GM19023 (cell line): ENCODE data around the gene SOAT2.

ENCODE experiments used
- ATAC-seq: cut with Tn5 transposase; IDR thresholded peaks from one replicate; pipeline ENCODE4 v1.9.1; 2021; ENCODE audit warnings: mild to moderate bottlenecking, moderate library complexity; ENCODE audit not compliant: unreplicated experiment

The SOAT2 gene

DNA sequence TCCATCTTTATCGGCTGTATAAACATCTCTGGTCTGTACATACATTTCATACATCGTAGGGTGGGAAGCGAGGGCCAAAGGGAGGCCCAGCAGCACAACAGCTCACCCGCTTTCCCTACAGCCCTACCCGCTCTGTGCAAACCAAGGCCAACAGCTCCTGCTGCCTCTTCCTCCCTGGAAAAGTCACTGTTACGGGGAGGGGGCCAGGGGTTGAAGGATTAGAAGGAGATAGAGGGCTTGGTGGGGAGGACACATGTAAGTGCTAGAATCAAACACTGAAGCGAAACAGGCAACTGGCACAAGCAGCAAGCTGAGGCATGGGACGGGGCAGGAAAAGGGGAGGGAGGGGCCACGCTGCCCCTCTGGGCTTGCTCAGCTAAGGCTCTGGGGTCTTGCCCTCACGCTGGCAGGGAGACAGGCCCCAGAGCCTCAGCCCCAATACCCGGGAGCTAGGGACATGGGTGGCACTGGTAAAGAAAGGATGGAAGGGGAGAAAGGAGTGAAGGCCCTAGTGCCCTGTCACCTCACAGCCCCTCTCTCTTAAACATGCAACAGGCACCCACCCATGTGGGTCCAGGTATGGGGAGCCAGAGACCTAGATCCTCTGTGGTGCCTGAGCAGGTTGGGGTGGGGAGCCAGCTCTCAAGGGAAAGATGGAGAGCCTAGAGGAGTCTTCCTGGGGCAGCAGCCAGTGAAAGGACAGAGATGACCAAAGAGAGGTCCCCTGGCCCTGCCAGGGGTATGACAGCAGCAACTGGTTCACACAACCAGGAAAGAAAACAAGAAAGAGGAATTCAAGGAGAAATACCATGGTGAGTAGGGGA is 38.5 kb upstream of the SOAT2 start:
- ATAC-seq: no peak

DNA sequence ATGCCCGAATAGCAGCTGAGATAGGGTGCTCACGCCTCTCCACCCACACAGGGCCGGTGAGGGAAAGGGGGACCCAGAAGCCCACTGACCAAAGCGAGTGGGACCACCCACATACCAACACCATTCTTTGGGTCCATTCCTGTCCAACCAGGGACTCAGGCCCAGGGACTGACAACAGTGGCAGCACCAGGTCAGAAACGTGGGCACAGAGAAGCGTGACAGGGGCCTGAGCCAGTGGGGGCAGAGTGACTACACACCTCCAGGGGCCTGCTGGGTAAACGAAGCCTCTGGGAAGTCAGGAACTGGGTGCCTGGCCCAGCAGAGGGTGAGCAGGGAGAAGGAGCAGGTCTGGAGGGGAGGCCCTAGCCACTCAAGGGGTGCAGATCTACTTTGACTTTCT is 37.8 kb upstream of the SOAT2 start:
- ATAC-seq: no peak

DNA sequence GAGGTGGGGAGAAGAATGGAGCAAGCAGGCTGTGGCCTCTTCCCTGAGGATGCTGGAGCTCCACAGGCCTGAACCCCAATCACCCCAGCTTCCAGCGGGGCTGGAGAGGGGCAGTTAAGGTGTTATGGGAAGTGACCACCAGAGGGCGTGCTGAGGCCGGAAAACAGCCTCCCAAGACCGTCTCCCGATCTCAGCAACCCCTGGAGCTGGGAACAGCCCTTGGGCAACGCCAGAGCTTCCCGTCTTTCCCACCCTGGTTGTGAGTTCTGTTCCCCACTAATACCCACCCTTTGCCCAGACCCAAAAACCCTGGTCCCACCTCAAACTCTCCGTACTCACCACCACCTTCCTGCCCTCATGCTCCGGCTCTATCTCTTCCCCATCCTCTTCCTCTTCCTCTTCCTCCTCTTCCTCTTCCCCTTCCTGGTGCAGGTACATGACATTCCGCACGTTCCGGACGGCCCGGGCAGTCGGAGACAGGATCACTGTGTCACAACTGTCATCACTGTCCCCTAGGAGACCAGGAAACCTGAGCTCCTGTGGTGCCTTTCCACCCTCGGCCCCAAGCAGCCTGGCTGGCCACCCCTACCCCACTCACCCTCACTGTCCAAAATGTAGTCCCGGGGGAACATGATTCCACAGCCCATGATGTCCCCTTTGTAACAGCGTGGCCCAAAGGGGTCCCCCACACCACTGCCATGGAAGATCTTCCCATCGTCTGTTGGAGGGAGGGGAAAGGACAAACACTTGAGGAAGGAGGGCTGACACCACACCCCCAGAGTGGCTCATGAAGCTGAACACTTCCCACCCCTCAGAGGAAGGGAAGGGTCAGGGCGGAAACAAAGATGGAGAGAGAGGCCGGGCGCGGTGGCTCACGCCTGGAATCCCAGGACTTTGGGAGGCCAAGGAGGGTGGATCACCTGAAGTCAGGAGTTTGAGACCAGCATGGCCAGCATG is 37.0 kb upstream of the SOAT2 start:
- no peak for ATAC-seq

DNA sequence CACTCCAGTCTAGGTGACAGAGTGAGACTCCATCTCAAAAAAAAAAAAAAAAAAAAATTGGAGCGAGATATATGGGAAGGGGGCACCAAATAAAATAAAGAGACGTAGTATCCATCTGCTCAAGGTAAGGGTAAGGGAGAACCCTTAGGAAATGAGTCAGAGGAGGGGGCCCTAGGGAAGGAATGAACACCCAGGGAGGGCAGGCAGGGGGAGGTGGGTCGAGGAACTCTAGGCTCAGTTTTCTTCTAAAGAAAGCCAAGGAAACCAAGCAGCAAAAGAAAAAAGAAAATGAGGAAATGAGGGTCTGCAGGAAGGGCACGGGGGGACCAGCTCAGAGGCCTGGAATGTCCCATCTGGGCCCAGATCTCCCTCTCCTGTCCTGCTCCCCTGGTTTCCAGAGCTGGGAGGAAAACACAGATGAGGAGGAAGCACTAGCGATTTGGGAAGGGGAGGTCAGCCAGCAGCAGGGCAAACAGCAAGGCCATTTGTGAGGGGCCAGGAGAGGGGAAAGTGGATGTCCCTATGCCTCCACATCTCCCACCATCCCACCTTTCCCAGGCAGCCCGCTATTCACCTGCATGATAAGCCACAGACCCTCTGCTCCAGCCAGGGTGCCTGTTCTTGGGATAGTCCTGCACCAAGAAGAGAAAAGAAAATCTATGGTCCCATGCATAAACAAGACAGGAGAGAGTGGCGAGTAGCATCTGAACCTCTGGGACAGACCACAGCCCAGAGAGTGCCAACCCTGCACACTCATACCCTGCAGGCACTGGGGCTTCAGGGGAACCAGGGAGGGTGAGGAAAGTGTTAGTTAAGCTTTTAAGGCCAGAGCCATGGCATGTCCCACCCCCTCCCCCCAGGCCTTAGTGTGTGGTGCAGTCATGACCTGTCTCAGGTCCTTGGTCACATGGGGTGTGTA is 36.0 kb upstream of the SOAT2 start:
- ATAC-seq: no peak

DNA sequence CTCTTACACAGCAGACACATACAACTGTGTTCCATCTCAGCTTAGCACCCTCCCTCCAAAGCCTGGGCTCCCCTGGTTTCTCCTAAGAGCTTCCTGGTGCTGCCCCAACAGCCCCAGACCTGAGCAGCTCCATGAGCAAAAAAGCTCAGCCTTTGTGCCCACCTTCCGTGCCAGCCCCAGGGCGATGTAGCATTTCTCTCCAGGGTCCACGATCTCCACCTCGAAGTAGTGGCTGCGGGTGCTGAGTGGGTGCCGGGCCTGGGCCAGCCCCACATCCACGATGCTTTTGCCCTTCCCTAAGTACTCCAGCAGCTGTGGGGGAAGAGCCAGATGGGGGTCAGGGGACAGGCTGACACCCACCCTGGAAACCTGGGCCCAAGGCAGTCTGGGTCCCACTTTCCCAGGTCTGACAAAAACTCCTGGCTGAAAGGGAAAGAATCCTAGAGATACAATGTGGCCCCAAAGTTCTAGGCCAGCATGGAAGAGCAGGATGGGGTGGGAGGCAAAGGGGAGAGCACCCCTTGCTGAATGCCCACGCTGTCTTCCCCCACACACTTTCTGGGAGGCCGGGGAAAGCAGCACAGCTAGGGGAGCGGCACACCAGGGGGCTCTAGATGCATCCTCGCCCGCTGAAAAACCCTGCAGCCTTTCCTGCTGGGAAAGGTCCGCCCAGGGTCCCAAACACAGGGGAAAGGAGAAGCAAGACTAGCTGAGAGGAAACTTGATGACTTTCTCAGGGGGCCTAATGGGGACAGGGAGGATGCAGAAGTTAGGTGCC is 35.1 kb upstream of the SOAT2 start:
- no peak for ATAC-seq

DNA sequence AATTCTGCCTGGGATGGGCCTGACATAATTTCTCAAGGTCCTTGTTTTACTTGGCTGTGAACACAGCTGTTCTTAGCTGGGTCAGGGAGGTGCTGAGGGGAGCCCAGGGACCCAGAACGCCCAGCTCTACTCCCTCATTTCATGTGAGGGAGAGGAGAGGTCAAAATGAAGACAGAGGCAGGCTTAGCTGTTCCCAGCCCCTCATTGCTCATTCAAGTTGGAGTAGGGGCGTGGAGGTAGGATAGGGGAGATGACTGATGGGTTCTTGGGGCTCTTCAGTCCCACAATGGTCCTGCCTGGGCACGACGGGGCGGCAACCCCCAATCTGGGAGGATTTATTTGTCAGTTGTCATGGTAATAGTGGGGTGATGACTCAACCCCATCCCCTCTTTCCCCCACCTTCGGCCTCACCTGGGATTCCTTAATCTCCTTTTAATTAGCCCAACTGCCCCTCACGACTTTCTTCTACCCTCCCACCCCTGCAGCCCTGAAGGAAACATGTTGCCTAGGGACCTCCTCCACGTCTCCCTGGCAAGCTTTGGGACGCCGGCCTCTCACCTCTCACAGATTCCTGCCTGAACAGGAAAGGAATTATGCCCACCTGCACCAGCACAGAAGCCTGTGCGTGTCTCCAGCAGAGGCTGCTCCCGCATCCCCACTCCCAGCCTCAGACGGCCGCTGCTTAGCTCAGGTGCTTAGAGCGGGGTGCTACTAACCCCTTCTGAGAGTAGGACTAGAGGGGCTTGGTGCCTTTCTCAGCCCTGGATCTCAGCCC is 34.3 kb upstream of the SOAT2 start:
- ATAC-seq: no peak

DNA sequence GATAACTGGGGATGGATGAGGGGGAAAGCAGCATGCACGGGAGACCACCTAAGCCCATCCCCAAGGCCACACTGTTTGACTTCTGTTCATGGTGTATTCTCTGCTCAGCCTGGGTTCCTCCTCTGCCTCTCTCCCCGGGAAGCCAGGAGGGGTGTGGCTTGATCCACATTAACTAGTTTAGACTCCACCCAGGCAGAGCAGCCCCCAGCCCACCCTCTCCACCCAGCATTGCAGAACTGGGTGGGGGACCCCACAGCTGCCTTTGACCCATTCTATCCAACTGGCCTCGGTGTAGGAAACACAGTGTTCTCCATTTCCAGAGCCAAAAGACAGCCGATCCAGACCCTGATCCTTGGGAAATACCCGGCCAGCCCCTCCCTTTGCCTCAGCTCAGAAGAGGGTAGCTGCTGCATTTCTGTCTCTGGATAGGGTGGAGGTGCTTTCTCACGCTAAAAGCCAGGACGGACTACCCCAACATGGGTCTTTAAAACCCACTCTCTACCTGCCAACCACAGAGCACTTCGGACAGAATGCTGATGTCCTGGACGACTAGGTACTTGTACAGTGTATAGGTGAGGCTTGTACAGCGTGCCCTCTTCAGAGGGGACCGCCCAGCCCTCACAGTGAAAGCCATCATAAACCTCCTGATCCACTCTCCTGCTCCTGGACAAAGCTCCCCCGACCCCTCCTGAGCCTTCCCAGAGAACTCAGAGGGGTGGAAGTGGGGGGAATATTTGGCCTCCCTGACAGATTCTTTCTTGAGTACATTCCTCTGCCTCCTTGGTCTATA is 33.5 kb upstream of the SOAT2 start:
- no peak for ATAC-seq

DNA sequence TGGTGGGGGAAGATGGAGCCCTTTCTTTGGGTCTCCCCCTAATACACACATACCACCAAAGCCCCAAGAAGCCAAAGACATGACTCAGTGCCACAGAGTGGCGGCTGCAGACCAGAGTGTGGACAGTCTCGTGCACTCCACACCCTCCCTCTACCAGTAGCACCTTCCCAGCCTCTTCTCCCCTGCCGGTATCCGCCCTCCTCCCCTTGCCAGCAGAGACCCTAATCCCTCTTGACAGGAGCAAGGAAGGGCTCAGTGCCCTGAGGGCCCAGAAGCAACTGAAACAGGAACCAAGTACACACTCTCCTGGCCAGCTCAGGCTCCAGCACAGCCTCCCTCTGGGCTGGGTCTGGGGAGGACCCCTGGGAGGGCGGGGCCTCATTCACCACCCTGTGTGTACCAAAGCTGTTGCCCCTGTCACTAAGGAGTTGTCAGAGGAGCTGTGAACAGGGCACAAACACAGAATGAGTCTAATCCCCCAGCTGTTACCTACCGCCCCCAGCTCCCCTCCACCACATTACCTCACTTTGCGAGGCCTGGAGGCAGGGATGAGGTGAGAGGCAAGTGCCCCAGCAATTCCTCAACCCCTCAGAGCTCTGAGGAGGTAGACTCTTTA is 32.3 kb upstream of the SOAT2 start:
- ATAC-seq: no peak

DNA sequence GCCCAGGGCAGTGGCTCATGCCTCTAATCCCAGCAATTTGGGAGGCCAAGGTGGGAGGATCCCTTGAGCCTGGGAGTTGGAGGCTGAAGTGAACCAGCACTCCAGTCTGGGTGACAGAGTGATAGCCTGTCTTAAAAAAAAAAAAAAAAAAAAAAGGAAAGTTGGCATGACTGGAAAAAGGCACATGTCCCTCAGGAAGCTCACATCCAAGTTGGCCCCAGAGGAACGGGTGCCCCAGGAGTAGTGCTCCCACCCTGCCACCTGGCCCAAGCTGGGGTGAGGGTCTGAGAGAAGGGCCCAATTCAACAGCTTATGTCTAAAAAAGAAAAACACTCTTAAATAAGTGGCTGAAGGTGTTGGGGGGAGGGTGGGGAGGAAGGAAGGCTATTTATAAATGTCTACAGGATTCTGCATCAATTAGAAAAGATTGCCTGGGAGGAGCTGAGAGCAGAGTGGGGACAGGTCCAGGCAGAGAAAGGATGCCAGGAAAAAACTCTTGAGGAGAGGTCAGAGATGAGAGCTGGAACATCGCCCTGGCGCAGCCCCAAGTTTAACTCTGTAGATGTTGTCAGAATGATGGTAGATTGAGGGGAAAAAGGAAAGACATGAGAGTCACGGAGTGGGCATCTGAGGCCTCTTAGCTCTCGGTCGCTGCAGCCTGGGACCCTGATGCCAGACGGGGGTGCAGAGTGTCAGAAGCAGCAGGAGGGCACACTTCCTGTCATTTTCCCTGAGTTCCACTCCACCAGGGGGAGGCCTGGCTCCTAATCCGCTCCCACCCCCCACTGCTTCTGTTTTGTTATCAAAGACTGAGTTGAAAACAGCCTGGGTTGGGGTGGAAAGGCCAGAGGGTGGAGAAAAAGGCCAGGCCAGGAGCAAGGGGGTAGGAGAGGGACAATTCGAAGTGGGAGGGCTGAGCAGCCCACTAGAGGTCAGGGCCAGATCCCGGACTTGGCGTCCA is 31.4 kb upstream of the SOAT2 start:
- ATAC-seq: no peak

DNA sequence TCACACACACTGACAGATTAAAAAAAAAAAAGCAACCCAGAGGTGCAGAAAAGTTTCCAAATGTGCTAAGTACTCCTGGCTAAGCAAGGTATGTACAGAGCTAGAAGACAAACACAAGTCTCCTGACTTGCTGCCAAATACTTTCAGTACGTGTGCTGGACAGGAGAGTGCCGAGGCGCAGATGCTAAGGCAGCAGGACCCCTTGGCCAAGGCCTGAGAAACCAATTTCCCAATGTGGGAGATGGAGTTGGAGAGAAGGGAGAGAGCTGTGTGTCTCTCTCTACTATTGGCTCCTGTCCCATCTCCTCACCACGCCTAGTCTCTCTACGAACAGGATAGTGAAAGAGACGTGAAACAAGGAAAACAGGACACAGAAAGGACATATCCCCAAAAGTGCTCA is 29.4 kb upstream of the SOAT2 start:
- ATAC-seq: no peak

DNA sequence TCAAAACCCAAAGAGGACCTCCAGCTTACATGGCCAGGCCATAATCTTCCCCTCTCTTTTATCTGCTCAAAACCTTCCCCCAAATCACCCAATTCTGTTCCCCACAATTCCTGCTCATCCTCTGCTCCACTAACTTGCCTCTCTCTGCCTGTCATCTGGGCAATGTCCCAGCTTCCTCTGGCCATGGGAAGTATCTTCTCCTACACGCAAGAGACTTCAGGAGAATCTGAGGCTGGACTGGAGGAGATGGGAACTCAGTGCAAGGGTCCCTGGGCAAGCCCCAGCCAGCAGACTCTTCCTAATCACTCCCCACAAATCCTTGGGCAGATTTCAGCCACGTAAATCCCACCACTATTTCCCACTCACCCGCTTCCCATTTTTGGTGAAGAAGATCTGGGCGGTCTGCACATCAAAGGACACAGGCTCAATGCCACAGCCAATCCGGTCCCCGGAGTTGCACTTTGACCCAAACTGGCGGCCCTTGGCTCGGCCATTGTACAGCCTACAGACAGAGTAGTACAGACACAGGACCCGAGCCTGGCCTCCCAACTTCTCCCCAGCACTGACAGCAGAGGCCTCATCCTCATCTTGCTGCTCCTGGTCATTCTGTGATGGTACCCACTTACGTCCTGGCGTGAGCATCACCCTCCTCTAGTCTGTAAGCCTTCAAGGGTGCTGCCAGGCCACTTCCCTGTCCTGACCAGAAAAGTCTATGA is 28.8 kb upstream of the SOAT2 start:
- ATAC-seq: no peak

DNA sequence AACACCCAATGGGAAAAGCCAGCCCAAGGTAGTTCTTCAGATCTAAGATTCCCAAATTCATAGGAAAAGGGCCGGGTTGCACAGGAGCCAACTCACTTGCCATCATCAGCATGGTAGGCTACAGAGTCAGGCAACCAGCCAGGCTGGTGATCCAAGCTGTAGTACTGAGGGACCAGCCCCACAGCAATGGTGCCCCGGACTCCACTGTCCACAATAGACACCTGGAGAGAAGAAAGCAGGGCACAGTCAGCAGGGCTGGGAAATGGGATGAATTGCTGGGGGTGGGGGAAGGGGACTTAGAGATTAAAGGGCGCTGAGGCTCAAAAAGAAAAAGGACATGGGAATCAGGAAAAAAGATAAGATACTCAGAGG is 28.3 kb upstream of the SOAT2 start:
- ATAC-seq: no peak

DNA sequence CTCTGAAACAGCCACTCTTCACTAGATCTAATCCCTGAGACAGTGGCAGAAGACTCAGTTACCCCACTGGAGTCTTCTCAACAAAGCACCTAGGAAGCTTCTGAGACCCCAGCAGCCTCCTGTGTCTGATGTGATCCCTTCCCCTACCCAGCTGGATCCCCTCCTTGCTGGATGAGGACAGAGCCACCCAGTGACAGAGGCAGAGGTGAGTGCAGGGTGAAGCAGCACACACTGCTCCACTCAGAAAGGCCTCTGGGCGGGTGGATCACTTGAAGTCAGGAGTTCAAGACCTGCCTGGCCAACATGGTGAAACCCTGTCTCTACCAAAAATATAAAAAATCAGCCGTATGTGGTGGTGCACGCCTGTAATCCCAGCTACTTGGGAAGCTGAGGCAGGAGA is 26.8 kb upstream of the SOAT2 start:
- ATAC-seq: no peak

DNA sequence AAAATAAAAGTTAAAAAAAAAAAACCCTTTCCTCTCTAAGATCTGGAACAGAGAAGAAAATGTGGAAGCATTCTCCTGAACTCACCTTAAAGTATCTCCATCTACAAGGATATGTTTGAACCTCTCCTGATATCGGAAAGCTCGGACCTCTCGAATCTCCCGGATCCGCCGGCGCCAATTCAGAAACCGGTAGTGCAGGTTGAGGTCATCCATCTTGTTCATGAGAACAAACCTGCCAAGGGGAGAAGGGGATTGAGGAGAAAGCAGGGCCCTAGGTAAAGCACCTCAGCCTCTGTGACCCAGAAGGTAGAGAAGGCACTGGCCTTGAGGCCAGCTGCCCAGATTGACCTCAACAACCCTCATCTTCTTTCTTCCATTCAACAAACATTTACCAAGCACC is 26.3 kb upstream of the SOAT2 start:
- ATAC-seq: no peak

DNA sequence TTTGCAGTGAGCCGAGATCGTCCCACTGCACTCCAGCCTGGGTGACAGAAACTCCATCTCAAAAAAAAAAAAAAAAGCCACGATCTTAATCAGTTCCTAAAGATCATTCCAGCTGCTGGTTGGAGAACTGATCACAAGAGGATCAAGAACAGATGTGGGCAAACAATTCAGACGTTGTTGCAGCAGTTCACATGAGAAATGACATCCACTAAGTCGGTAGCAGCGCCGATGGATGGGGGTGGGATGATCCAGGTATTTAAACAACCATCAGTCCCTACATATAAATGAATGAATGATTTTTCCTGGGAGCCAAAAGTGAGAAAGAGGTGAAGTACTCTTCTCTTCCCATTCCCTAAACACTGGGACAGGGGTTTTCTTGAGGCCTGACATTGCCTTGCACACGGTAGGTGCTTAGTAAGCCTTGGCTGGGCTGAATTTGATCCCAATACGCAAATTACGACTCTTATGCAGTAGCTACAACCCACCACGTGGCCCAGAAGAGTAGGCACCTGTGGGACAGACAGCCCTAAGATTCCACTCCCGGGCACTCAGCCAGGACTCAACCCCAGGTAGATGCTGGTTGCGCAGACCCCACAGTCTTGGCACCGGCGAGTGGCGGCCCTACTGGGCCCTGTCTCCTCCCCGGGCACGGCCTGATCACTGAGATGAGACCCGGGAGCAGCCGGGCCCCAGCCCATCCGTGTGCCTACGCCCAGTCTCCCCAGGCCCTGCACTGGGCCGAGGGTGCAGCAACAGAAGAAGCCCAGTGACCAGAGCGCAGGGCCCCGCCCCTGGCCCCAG is 24.7 kb upstream of the SOAT2 start:
- ATAC-seq: peak; percentile 24
